ENCODE results near the gene CYREN.
"Not testable (repeated sequence)": the region's sequence is repeated elsewhere in the genome, so short reads cannot be mapped to it uniquely, and the experiment has no call there.

CYREN gene

GRCh38 chr7:135147899-135148721 is 22.4 kb downstream of the CYREN start, which contains the start of gene TMEM140:
Gene TMEM140, plus strand, starts transcription at chr7:135148072. Its CDS starts 16,370 bp downstream, at chr7:135164442.
- WGBS (ENCODE audit: insufficient coverage) = 3% methylated on average over 8 of the region's 13 CpGs
- peaks cover 0 to 13% (median 2%) of the 10 kb centered on the region in 4 experiments for H3K36me3 ChIP-seq (ENCODE audit: control insufficient read depth in 4 of 4, insufficient read depth in 4 of 4, low read length in 3 of 4)
- peaks cover 47 to 75% (median 55%) of the 10 kb centered on the region in 4 experiments for H3K4me1 ChIP-seq (ENCODE audit: control extremely low read depth in 1 of 4, control insufficient read depth in 4 of 4, insufficient read depth in 4 of 4, low read length in 3 of 4)
- DNase-seq = peak; percentile 80 to 94 (median 88)
- peak within 1 kb of the TSS in 6 of 7 experiments; percentile 63 to 92 (median 82) for H3K4me3 ChIP-seq (ENCODE audit: control insufficient read depth in 1 of 7, extremely low read depth in 1 of 7, insufficient read depth in 4 of 7, low read depth in 2 of 7, low read length in 6 of 7)
- H3K27ac ChIP-seq (ENCODE audit: insufficient read depth in 1 of 2, low read depth in 1 of 2, low read length in 2 of 2, poor library complexity in 1 of 2, severe bottlenecking in 2 of 2) = peak within 1 kb of the TSS; percentile 85 to 92
- POLR2A ChIA-PET = interaction anchor here (0.9 to 3.3 kb wide), 5 partner anchors 9 to 161 kb away, joined by 3 to 12 read pairs (median 10); partner anchors contain the start of gene CYREN
- CTCF ChIA-PET = interaction anchor here (0.6 to 7.5 kb wide), 5 partner anchors 17 to 193 kb away, joined by 3 to 182 read pairs (median 3); partner anchors contain the start of genes AGBL3 and CYREN
- H3K9me3 ChIP-seq (ENCODE audit: control extremely low read depth in 1 of 5, control insufficient read depth in 4 of 5, insufficient read depth in 2 of 5, low read depth in 1 of 5, low read length in 4 of 5) = no peaks in the 10 kb centered on the region
- no peaks in the 10 kb centered on the region for H3K27me3 ChIP-seq (replicated peaks in 2 of 5; ENCODE audit: control insufficient read depth in 4 of 5, insufficient read depth in 5 of 5, low read length in 4 of 5)

GRCh38 chr7:135147341-135147898 is 23.1 kb downstream of the CYREN start:
- peak; percentile 40 to 89 (median 85) for DNase-seq
- WGBS (ENCODE audit: insufficient coverage) = 0% methylated on average over 2 of the region's 6 CpGs
- Histone ChIP-seq H3K27me3 (replicated peaks in 2 of 5; ENCODE audit: control insufficient read depth in 4 of 5, insufficient read depth in 5 of 5, low read length in 4 of 5) (no peaks in the 10 kb centered on the region), H3K4me1 (ENCODE audit: control extremely low read depth in 1 of 4, control insufficient read depth in 4 of 4, insufficient read depth in 4 of 4, low read length in 3 of 4) (peaks cover 47 to 75% (median 55%) of the 10 kb centered on the region in 4 experiments), H3K36me3 (ENCODE audit: control insufficient read depth in 4 of 4, insufficient read depth in 4 of 4, low read length in 3 of 4) (peaks cover 0 to 6% (median 2%) of the 10 kb centered on the region in 4 experiments), H3K27ac (ENCODE audit: insufficient read depth in 1 of 2, low read depth in 1 of 2, low read length in 2 of 2, poor library complexity in 1 of 2, severe bottlenecking in 2 of 2) (peak overlapping the region; percentile 85 to 92), H3K4me3 (ENCODE audit: control insufficient read depth in 1 of 7, extremely low read depth in 1 of 7, insufficient read depth in 4 of 7, low read depth in 2 of 7, low read length in 6 of 7) (peak overlapping the region in 6 of 7 experiments; percentile 63 to 92 (median 82)), H3K9me3 (ENCODE audit: control extremely low read depth in 1 of 5, control insufficient read depth in 4 of 5, insufficient read depth in 2 of 5, low read depth in 1 of 5, low read length in 4 of 5) (no peaks in the 10 kb centered on the region)
- ChIA-PET CTCF (interaction anchor here (0.6 to 7.5 kb wide), 5 partner anchors 17 to 192 kb away, joined by 3 to 182 read pairs (median 3); partner anchors contain the start of genes AGBL3 and CYREN), POLR2A (interaction anchor here (0.9 to 3.3 kb wide), 5 partner anchors 10 to 161 kb away, joined by 3 to 12 read pairs (median 10); partner anchors contain the start of gene CYREN)

GRCh38 chr7:135143885-135144668 is 26.4 kb downstream of the CYREN start:
- H3K36me3 ChIP-seq (ENCODE audit: control insufficient read depth in 4 of 4, insufficient read depth in 4 of 4, low read length in 3 of 4) = no peaks in the 10 kb centered on the region
- H3K9me3 ChIP-seq (ENCODE audit: control extremely low read depth in 1 of 5, control insufficient read depth in 4 of 5, insufficient read depth in 2 of 5, low read depth in 1 of 5, low read length in 4 of 5) = no peaks in the 10 kb centered on the region
- no peak overlapping the region for H3K4me3 ChIP-seq (ENCODE audit: control insufficient read depth in 1 of 7, extremely low read depth in 1 of 7, insufficient read depth in 4 of 7, low read depth in 2 of 7, low read length in 6 of 7)
- ChIA-PET CTCF (interaction anchor here (0.7 to 1.2 kb wide), 2 partner anchors 15 to 89 kb away, joined by 3 read pairs; no protein-coding TSS in a partner anchor), POLR2A (no interaction called here)
- no peaks in the 10 kb centered on the region for H3K27me3 ChIP-seq (replicated peaks in 2 of 5; ENCODE audit: control insufficient read depth in 4 of 5, insufficient read depth in 5 of 5, low read length in 4 of 5)
- no peak overlapping the region for H3K27ac ChIP-seq (ENCODE audit: insufficient read depth in 1 of 2, low read depth in 1 of 2, low read length in 2 of 2, poor library complexity in 1 of 2, severe bottlenecking in 2 of 2)
- no peak for DNase-seq
- WGBS (ENCODE audit: insufficient coverage) = 100% methylated on average over 2 of the region's 3 CpGs
- H3K4me1 ChIP-seq (ENCODE audit: control extremely low read depth in 1 of 4, control insufficient read depth in 4 of 4, insufficient read depth in 4 of 4, low read length in 3 of 4) = peaks cover 17 to 44% (median 32%) of the 10 kb centered on the region in 4 experiments

GRCh38 chr7:135129579-135129978 is 40.9 kb downstream of the CYREN start:
- H3K4me1 ChIP-seq (ENCODE audit: control extremely low read depth in 1 of 4, control insufficient read depth in 4 of 4, insufficient read depth in 4 of 4, low read length in 3 of 4) = peaks cover 0 to 3% (median 0%) of the 10 kb centered on the region in 4 experiments
- no peaks in the 10 kb centered on the region for H3K27me3 ChIP-seq (replicated peaks in 2 of 5; ENCODE audit: control insufficient read depth in 4 of 5, insufficient read depth in 5 of 5, low read length in 4 of 5)
- H3K9me3 ChIP-seq (ENCODE audit: control extremely low read depth in 1 of 5, control insufficient read depth in 4 of 5, insufficient read depth in 2 of 5, low read depth in 1 of 5, low read length in 4 of 5) = peaks cover 0 to 8% (median 4%) of the 10 kb centered on the region in 5 experiments
- H3K4me3 ChIP-seq (ENCODE audit: control insufficient read depth in 1 of 7, extremely low read depth in 1 of 7, insufficient read depth in 4 of 7, low read depth in 2 of 7, low read length in 6 of 7) = no peak overlapping the region
- DNase-seq = no peak
- POLR2A ChIA-PET = no interaction called here
- H3K36me3 ChIP-seq (ENCODE audit: control insufficient read depth in 4 of 4, insufficient read depth in 4 of 4, low read length in 3 of 4) = no peaks in the 10 kb centered on the region
- CTCF ChIA-PET = interaction anchor here (0.6 kb wide), 1 partner anchor 40 kb away, joined by 3 read pairs; no protein-coding TSS in a partner anchor
- no peak overlapping the region for H3K27ac ChIP-seq (ENCODE audit: insufficient read depth in 1 of 2, low read depth in 1 of 2, low read length in 2 of 2, poor library complexity in 1 of 2, severe bottlenecking in 2 of 2)

- DNase-seq = no peak
- POLR2A ChIA-PET = no interaction called here
- CTCF ChIA-PET = interaction anchor here (1.3 kb wide), 1 partner anchor 12 kb away, joined by 3 read pairs; no protein-coding TSS in a partner anchor
Observed at GRCh38 chr7:135128931-135129330, 41.6 kb downstream of the CYREN start.

GRCh38 chr7:135124631-135125030 is 45.9 kb downstream of the CYREN start:
- H3K4me1 ChIP-seq (ENCODE audit: control extremely low read depth in 1 of 4, control insufficient read depth in 4 of 4, insufficient read depth in 4 of 4, low read length in 3 of 4); CTCF ChIA-PET: not testable (repeated sequence)

More at GRCh38 chr7:135128931-135129330, 41.6 kb downstream of the CYREN start:
- Histone ChIP-seq H3K4me3 (ENCODE audit: control insufficient read depth in 1 of 7, extremely low read depth in 1 of 7, insufficient read depth in 4 of 7, low read depth in 2 of 7, low read length in 6 of 7) (no peak overlapping the region), H3K27me3 (replicated peaks in 2 of 5; ENCODE audit: control insufficient read depth in 4 of 5, insufficient read depth in 5 of 5, low read length in 4 of 5) (no peaks in the 10 kb centered on the region), H3K27ac (ENCODE audit: insufficient read depth in 1 of 2, low read depth in 1 of 2, low read length in 2 of 2, poor library complexity in 1 of 2, severe bottlenecking in 2 of 2) (no peak overlapping the region), H3K4me1 (ENCODE audit: control extremely low read depth in 1 of 4, control insufficient read depth in 4 of 4, insufficient read depth in 4 of 4, low read length in 3 of 4) (peaks cover 0 to 3% (median 0%) of the 10 kb centered on the region in 4 experiments), H3K36me3 (ENCODE audit: control insufficient read depth in 4 of 4, insufficient read depth in 4 of 4, low read length in 3 of 4) (no peaks in the 10 kb centered on the region), H3K9me3 (ENCODE audit: control extremely low read depth in 1 of 5, control insufficient read depth in 4 of 5, insufficient read depth in 2 of 5, low read depth in 1 of 5, low read length in 4 of 5) (peaks cover 0 to 8% (median 4%) of the 10 kb centered on the region in 5 experiments)
- 100% methylated on average over 1 of the region's 1 CpG for WGBS (ENCODE audit: insufficient coverage)

More at GRCh38 chr7:135124631-135125030, 45.9 kb downstream of the CYREN start:
- H3K27ac ChIP-seq (ENCODE audit: insufficient read depth in 1 of 2, low read depth in 1 of 2, low read length in 2 of 2, poor library complexity in 1 of 2, severe bottlenecking in 2 of 2); H3K27me3 ChIP-seq (replicated peaks in 2 of 5; ENCODE audit: control insufficient read depth in 4 of 5, insufficient read depth in 5 of 5, low read length in 4 of 5); H3K36me3 ChIP-seq (ENCODE audit: control insufficient read depth in 4 of 4, insufficient read depth in 4 of 4, low read length in 3 of 4); DNase-seq; POLR2A ChIA-PET; H3K4me3 ChIP-seq (ENCODE audit: control insufficient read depth in 1 of 7, extremely low read depth in 1 of 7, insufficient read depth in 4 of 7, low read depth in 2 of 7, low read length in 6 of 7): not testable (repeated sequence)
- peaks cover 0 to 16% (median 5%) of the 10 kb centered on the region in 5 experiments for H3K9me3 ChIP-seq (ENCODE audit: control extremely low read depth in 1 of 5, control insufficient read depth in 4 of 5, insufficient read depth in 2 of 5, low read depth in 1 of 5, low read length in 4 of 5)
- WGBS (ENCODE audit: insufficient coverage) = 93% methylated on average over 2 of the region's 3 CpGs

Measured in common myeloid progenitor, CD34-positive (primary cell).